ENCODE data around the gene ATP5PO. TPM values are rescaled to one million over a fixed set of nuclear protein-coding genes. Genes with fewer than 3 reads are reported as not detected.
A peak's percentile ranks its signal among the peaks of the same experiment; 100 is the strongest.

The ATP5PO gene
- total RNA-seq, 1 experiment from 2014 or later: 190 TPM

DNA sequence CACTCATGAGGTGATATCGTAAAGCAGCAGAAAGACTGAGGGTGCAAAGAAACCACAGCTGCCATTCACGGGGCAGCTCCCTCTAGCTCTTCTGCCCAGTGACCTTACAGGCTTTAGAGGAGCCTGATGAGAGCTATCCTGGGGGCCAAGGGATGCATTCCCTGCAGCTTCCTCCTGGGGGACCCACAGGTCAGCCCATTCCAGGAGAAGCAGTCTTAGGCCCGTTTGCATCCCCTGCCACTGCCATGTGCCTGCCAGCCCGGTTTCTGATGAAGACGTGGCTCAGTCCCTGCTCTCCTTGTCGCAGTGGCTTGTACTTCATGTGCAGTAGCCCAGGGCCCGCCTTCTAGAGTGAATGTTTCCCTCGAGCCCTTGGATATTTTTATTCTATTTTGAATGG lies 22.8 kb downstream of the ATP5PO start:
- intact Hi-C loops (cut with micrococcal nuclease; ENCODE audit: unreplicated experiment): no loop called here
- in situ Hi-C loops (cut with HindIII; ENCODE audit: low pct_unique_long_range_greater_than_20kb, low sequenced_read_pairs): no loop called here
- ATAC-seq (peak; percentile 56; the same call in 1 of the 2 replicates), DNase-seq (ENCODE audit: low read depth, low spot score) (no peak)
- H3K9me3 ChIP-seq (ENCODE audit: control insufficient read depth, insufficient read depth, low read depth, low read length): no peaks in the 10 kb centered on the region
- ChIA-PET POLR2A (no interaction called here), CTCF (no interaction called here)
- no peaks in the 10 kb centered on the region; the same call in 1 of the 2 replicates for H3K4me1 ChIP-seq (ENCODE audit: control insufficient read depth, insufficient read depth, low read length)
- H3K36me3 ChIP-seq (ENCODE audit: control insufficient read depth, insufficient read depth, low read length): no peaks in the 10 kb centered on the region
- no peak overlapping the region for H3K27ac ChIP-seq (ENCODE audit: low read length)
- TF ChIP-seq TCF7L2 (IDR thresholded peaks at IDR 0.05; ENCODE audit: low read depth, low read length): no peak
- TF ChIP-seq, protein P1, sequence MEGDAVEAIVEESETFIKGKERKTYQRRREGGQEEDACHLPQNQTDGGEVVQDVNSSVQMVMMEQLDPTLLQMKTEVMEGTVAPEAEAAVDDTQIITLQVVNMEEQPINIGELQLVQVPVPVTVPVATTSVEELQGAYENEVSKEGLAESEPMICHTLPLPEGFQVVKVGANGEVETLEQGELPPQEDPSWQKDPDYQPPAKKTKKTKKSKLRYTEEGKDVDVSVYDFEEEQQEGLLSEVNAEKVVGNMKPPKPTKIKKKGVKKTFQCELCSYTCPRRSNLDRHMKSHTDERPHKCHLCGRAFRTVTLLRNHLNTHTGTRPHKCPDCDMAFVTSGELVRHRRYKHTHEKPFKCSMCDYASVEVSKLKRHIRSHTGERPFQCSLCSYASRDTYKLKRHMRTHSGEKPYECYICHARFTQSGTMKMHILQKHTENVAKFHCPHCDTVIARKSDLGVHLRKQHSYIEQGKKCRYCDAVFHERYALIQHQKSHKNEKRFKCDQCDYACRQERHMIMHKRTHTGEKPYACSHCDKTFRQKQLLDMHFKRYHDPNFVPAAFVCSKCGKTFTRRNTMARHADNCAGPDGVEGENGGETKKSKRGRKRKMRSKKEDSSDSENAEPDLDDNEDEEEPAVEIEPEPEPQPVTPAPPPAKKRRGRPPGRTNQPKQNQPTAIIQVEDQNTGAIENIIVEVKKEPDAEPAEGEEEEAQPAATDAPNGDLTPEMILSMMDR (IDR thresholded peaks at IDR 0.05): no peak
- TF ChIP-seq POLR2AphosphoS5 (IDR thresholded peaks at IDR 0.05; ENCODE audit: low read depth, low read length): no peak
- TF ChIP-seq REST (IDR thresholded peaks at IDR 0.05; ENCODE audit: insufficient read depth in 1 of 2, low read depth in 2 of 2, low read length in 1 of 2): no peak
- TF ChIP-seq SIN3A (IDR thresholded peaks at IDR 0.05; ENCODE audit: borderline replicate concordance, insufficient read depth, low read depth, low read length): no peak
- BruUV-seq (replicated peaks): no TSS peak
- H3K4me3 ChIP-seq (ENCODE audit: low read depth in 2 of 2, low read length in 2 of 2): no peak overlapping the region
- no peaks in the 10 kb centered on the region for H3K27me3 ChIP-seq (ENCODE audit: control insufficient read depth, insufficient read depth, low read length)

DNA sequence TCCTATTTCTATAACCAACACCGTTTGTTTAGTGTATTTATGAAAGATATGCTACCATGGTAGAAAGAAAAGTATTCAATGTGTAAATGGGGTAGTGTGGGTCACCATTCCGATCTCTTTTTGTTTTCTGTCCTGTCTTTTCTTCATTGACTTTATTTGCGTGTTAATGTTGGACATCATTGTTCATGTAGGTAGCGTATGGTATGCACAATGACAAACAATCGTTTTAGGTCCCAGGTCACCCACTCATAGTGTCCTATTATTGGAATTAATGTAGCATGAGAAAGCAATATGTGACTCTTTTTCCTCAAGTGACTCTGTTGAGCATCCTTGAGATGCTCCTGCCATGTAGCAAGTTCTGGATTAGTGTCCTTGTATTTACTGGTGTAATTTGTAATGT lies 25.4 kb downstream of the ATP5PO start:
- ChIA-PET POLR2A (no interaction called here), CTCF (no interaction called here)
- no peak overlapping the region for H3K4me3 ChIP-seq (ENCODE audit: low read depth in 2 of 2, low read length in 2 of 2)
- intact Hi-C loops (cut with micrococcal nuclease; ENCODE audit: unreplicated experiment): no loop called here
- no TSS peak for BruUV-seq (replicated peaks)
- no peaks in the 10 kb centered on the region for H3K36me3 ChIP-seq (ENCODE audit: control insufficient read depth, insufficient read depth, low read length)
- no peak for ATAC-seq
- in situ Hi-C loops (cut with HindIII; ENCODE audit: low pct_unique_long_range_greater_than_20kb, low sequenced_read_pairs): no loop called here
- H3K27me3 ChIP-seq (ENCODE audit: control insufficient read depth, insufficient read depth, low read length): no peaks in the 10 kb centered on the region
- H3K9me3 ChIP-seq (ENCODE audit: control insufficient read depth, insufficient read depth, low read depth, low read length): no peaks in the 10 kb centered on the region
- TF ChIP-seq, protein P1 (IDR thresholded peaks at IDR 0.05): no peak
- TF ChIP-seq TCF7L2 (IDR thresholded peaks at IDR 0.05; ENCODE audit: low read depth, low read length) (no peak), REST (IDR thresholded peaks at IDR 0.05; ENCODE audit: insufficient read depth in 1 of 2, low read depth in 2 of 2, low read length in 1 of 2) (no peak)
- H3K4me1 ChIP-seq (ENCODE audit: control insufficient read depth, insufficient read depth, low read length): no peaks in the 10 kb centered on the region; the same call in 1 of the 2 replicates
- DNase-seq (ENCODE audit: low read depth, low spot score): no peak
- no peak overlapping the region for H3K27ac ChIP-seq (ENCODE audit: low read length)
